Loucy (cell line): ENCODE results near the gene TNFAIP8.
"Not testable (repeated sequence)": the region's sequence is repeated elsewhere in the genome, so short reads cannot be mapped to it uniquely, and the experiment has no call there.

Experiments
- H2AFZ ChIP-seq: fragments of 200-600 bp; sonication (generic); 2 replicates; pipeline ENCODE4 v1.6.0; 2016; ENCODE audit warnings: antibody characterized with exemption, mild to moderate bottlenecking, low read length, moderate library complexity
- H3F3A ChIP-seq: fragments of 200-600 bp; 2 replicates; pipeline ENCODE4 v1.6.0; 2016; ENCODE audit warnings: antibody characterized with exemption, low read depth, mild to moderate bottlenecking
- H3K27me3 ChIP-seq: fragments of 200-600 bp; sonication (generic); 2 replicates; pipeline ENCODE4 v1.6.1; 2014; ENCODE audit warnings: low read length, mild to moderate bottlenecking; ENCODE audit not compliant: insufficient read depth, poor library complexity, severe bottlenecking
- H3K36me3 ChIP-seq: fragments of 200-600 bp; sonication (generic); 2 replicates; pipeline ENCODE4 v1.6.1; 2016; ENCODE audit warnings: low read length; ENCODE audit not compliant: insufficient read depth
- H3K4me1 ChIP-seq: fragments of 200-600 bp; sonication (generic); 2 replicates; pipeline ENCODE4 v1.5.1; 2014; ENCODE audit warnings: low read length, mild to moderate bottlenecking; ENCODE audit not compliant: insufficient read depth, poor library complexity, severe bottlenecking
- H3K4me2 ChIP-seq: fragments of 200-600 bp; sonication (generic); 2 replicates; pipeline ENCODE4 v1.6.0; 2014; ENCODE audit warnings: antibody characterized with exemption, low read length, low read depth, mild to moderate bottlenecking; ENCODE audit not compliant: poor library complexity, severe bottlenecking
- H3K4me3 ChIP-seq: fragments of 200-600 bp; sonication (generic); 2 replicates; pipeline ENCODE4 v1.5.1; 2014; ENCODE audit warnings: low read length, mild to moderate bottlenecking, mixed read lengths; ENCODE audit not compliant: poor library complexity, severe bottlenecking
- H3K79me2 ChIP-seq: fragments of 200-600 bp; sonication (generic); 2 replicates; pipeline ENCODE4 v1.6.1; 2014; ENCODE audit warnings: low read length; ENCODE audit not compliant: insufficient read depth
- H3K9ac ChIP-seq: fragments of 200-600 bp; sonication (generic); 2 replicates; pipeline ENCODE4 v1.6.0; 2014; ENCODE audit warnings: mild to moderate bottlenecking, low read depth, low read length, moderate library complexity; ENCODE audit not compliant: poor library complexity, severe bottlenecking
- H3K9me2 ChIP-seq: fragments of 200-600 bp; sonication (generic); replicated peaks from 2 replicates; pipeline ENCODE4 v1.6.1; 2016; ENCODE audit warnings: low read depth, low read length, mixed read lengths
- H3K9me3 ChIP-seq: fragments of 200-600 bp; sonication (generic); 2 replicates; pipeline ENCODE4 v1.6.1; 2014; ENCODE audit warnings: mild to moderate bottlenecking, antibody characterized with exemption, low read length, low read depth; ENCODE audit not compliant: insufficient read depth
- H4K20me1 ChIP-seq: fragments of 200-600 bp; sonication (generic); 2 replicates; pipeline ENCODE4 v1.6.0; 2014; ENCODE audit warnings: antibody characterized with exemption, low read length, mild to moderate bottlenecking; ENCODE audit not compliant: insufficient read depth, poor library complexity, severe bottlenecking
- CTCF ChIP-seq: fragments of 200-600 bp; sonication (generic); conservative IDR thresholded peaks from 2 replicates; pipeline ENCODE4 v1.5.1; 2014; ENCODE audit warnings: mild to moderate bottlenecking, antibody characterized with exemption, low read length
- EZH2phosphoT487 ChIP-seq: fragments of 200-600 bp; IDR thresholded peaks from 2 replicates; pipeline ENCODE4 v1.6.1; 2018; ENCODE audit warnings: antibody characterized with exemption, mild to moderate bottlenecking, moderate library complexity, borderline replicate concordance

The TNFAIP8 gene

GRCh38 chr5:119426057-119426456 is 70.2 kb downstream of the TNFAIP8 start:
- Histone ChIP-seq H3K4me2 (no peak overlapping the region), H3K9me2 (no peaks in the 10 kb centered on the region), H3K27me3 (no peaks in the 10 kb centered on the region), H3K36me3 (no peaks in the 10 kb centered on the region), H3K4me3 (no peak overlapping the region), H3K4me1 (no peaks in the 10 kb centered on the region), H3K79me2 (no peaks in the 10 kb centered on the region), H4K20me1 (no peaks in the 10 kb centered on the region), H3K9ac (no peak overlapping the region), H2AFZ (no peak overlapping the region), H3K9me3 (no peaks in the 10 kb centered on the region), H3F3A (no peaks in the 10 kb centered on the region)
- TF ChIP-seq EZH2phosphoT487 (no peak), CTCF (no peak)

GRCh38 chr5:119427060-119427459 is 71.2 kb downstream of the TNFAIP8 start:
- Histone ChIP-seq H3K4me1 (no peaks in the 10 kb centered on the region), H4K20me1 (no peaks in the 10 kb centered on the region), H3K36me3 (no peaks in the 10 kb centered on the region), H3K79me2 (no peaks in the 10 kb centered on the region), H3K27me3 (no peaks in the 10 kb centered on the region), H3K9ac (no peak overlapping the region), H3K9me3 (no peaks in the 10 kb centered on the region), H3F3A (no peaks in the 10 kb centered on the region), H2AFZ (no peak overlapping the region), H3K4me3 (no peak overlapping the region), H3K9me2 (no peaks in the 10 kb centered on the region), H3K4me2 (no peak overlapping the region)
- TF ChIP-seq EZH2phosphoT487 = no peak

GRCh38 chr5:119427596-119427995 is 71.8 kb downstream of the TNFAIP8 start:
- H3K4me3 ChIP-seq, H3K79me2 ChIP-seq, H3K9me3 ChIP-seq, H3K9ac ChIP-seq, H2AFZ ChIP-seq, H4K20me1 ChIP-seq, H3K9me2 ChIP-seq, H3K36me3 ChIP-seq, H3K4me2 ChIP-seq, H3K27me3 ChIP-seq, H3F3A ChIP-seq, H3K4me1 ChIP-seq: not testable (repeated sequence)

- not testable (repeated sequence) for H3K9ac ChIP-seq, H3F3A ChIP-seq, H2AFZ ChIP-seq, H4K20me1 ChIP-seq, H3K9me2 ChIP-seq, H3K27me3 ChIP-seq, H3K4me1 ChIP-seq, H3K79me2 ChIP-seq, H3K4me3 ChIP-seq, H3K9me3 ChIP-seq, H3K36me3 ChIP-seq, H3K4me2 ChIP-seq
These were observed 72.3 kb downstream of the TNFAIP8 start for GRCh38 chr5:119428166-119428565.

GRCh38 chr5:119428574-119428973 is 72.8 kb downstream of the TNFAIP8 start:
- not testable (repeated sequence) for H4K20me1 ChIP-seq, H3K36me3 ChIP-seq, H3K79me2 ChIP-seq, H3K9ac ChIP-seq, H3K4me3 ChIP-seq, H3K27me3 ChIP-seq, H3K4me2 ChIP-seq, H3K4me1 ChIP-seq, H3K9me2 ChIP-seq, H3K9me3 ChIP-seq, H3F3A ChIP-seq, H2AFZ ChIP-seq

GRCh38 chr5:119432674-119433237 is 76.9 kb downstream of the TNFAIP8 start:
- not testable (repeated sequence) for H3K9me2 ChIP-seq, H3K4me3 ChIP-seq, H3K9ac ChIP-seq, H2AFZ ChIP-seq, H3K27me3 ChIP-seq, H3K4me1 ChIP-seq, H3F3A ChIP-seq, H3K9me3 ChIP-seq, H3K36me3 ChIP-seq, H3K4me2 ChIP-seq, H3K79me2 ChIP-seq, H4K20me1 ChIP-seq
